HG02870 (cell line): ENCODE data around the gene CARD14.
"Not testable (repeated sequence)": the region's sequence is repeated elsewhere in the genome, so short reads cannot be mapped to it uniquely, and the experiment has no call there.

ENCODE experiments used
- ATAC-seq: cut with Tn5 transposase; IDR thresholded peaks from one replicate; pipeline ENCODE4 v1.9.1; 2021; ENCODE audit warnings: mild to moderate bottlenecking, moderate library complexity; ENCODE audit not compliant: unreplicated experiment

Gene CARD14

GRCh38 chr17:80182845-80183223, 13.0 kb downstream of the CARD14 start:
- ATAC-seq: no peak

GRCh38 chr17:80183581-80184422, 14.0 kb downstream of the CARD14 start:
- no peak for ATAC-seq

- no peak for ATAC-seq
Observed at GRCh38 chr17:80184423-80184714, 14.5 kb downstream of the CARD14 start.

- no peak for ATAC-seq
Observed at GRCh38 chr17:80185968-80186367, 16.1 kb downstream of the CARD14 start.

- no peak for ATAC-seq
Observed at GRCh38 chr17:80187090-80187489, 17.3 kb downstream of the CARD14 start.

- ATAC-seq: no peak
Observed at GRCh38 chr17:80187515-80187941, 17.7 kb downstream of the CARD14 start.

- no peak for ATAC-seq
Observed at GRCh38 chr17:80189611-80190010, 19.8 kb downstream of the CARD14 start.

GRCh38 chr17:80190716-80191115, 20.9 kb downstream of the CARD14 start:
- ATAC-seq: no peak

- ATAC-seq: no peak
Observed at GRCh38 chr17:80191192-80191591, 21.4 kb downstream of the CARD14 start.

- ATAC-seq: no peak
Observed at GRCh38 chr17:80191865-80192661, 22.2 kb downstream of the CARD14 start.

GRCh38 chr17:80195141-80195540, 25.3 kb downstream of the CARD14 start:
- ATAC-seq: no peak

GRCh38 chr17:80195671-80196529, 26.1 kb downstream of the CARD14 start:
- ATAC-seq: no peak

- ATAC-seq: no peak
Observed at GRCh38 chr17:80196652-80197051, 26.8 kb downstream of the CARD14 start.

GRCh38 chr17:80198144-80198661, 28.4 kb downstream of the CARD14 start:
- ATAC-seq: no peak

- ATAC-seq: not testable (repeated sequence)
Observed at GRCh38 chr17:80199295-80199694, 29.5 kb downstream of the CARD14 start.

GRCh38 chr17:80201446-80201845, 31.6 kb downstream of the CARD14 start:
- ATAC-seq: no peak

GRCh38 chr17:80202197-80202596, 32.4 kb downstream of the CARD14 start:
- ATAC-seq: no peak

GRCh38 chr17:80203471-80203963, 33.7 kb downstream of the CARD14 start:
- ATAC-seq: no peak

- ATAC-seq: no peak
Observed at GRCh38 chr17:80204626-80205468, 35.0 kb downstream of the CARD14 start.

GRCh38 chr17:80205811-80206210, 36.0 kb downstream of the CARD14 start:
- no peak for ATAC-seq
